GM12878 (cell line): ENCODE measurements around the gene ADAM10. TPM values are rescaled to one million over a fixed set of nuclear protein-coding genes. Genes with fewer than 3 reads are reported as not detected.

Source experiments
- ATAC-seq: fragments of 200-7000 bp; cut with Tn5 transposase; 3 replicates; pipeline ENCODE4 v1.9.1; 2020; ENCODE audit warnings: mild to moderate bottlenecking, moderate library complexity
- BruUV-seq: library from RNA; stranded (reverse); fragments of 400-500 nt; replicated peaks from 2 replicates; lab custom pipeline; 2021; lab: Mats Ljungman, UMichigan
- CTCF ChIA-PET: fragments of 300-600 bp; sonication (Branson Sonifier 250); formaldehyde crosslinking; extraction: SDS; loops from one replicate; lab custom pipeline; 2021; ENCODE audit warnings: inconsistent platforms; lab: Yijun Ruan, JAX
- POLR2A ChIA-PET: fragments of 350-600 bp; formaldehyde crosslinking; extraction: SDS; loops from one replicate; lab custom pipeline; 2021; ENCODE audit warnings: inconsistent platforms; lab: Charles Lee
- RAD21 ChIA-PET: fragments of 300-600 bp; sonication (Branson Sonifier 250); formaldehyde crosslinking; loops from one replicate; lab custom pipeline; 2023; ENCODE audit warnings: antibody characterized with exemption; ENCODE audit not compliant: unreplicated experiment; lab: Charles Lee
- SMC1A ChIA-PET: fragments of 300-600 bp; sonication (Branson Sonifier 250); formaldehyde crosslinking; loops from one replicate; lab custom pipeline; 2023; ENCODE audit not compliant: unreplicated experiment, uncharacterized antibody; lab: Charles Lee
- DNase-seq: peaks from one replicate; pipeline ENCODE4 v3.0.0-alpha.2; 2011; ENCODE audit warnings: low read depth, low spot score
- FAIRE-seq: peaks from 3 replicates; lab custom pipeline; 2011; peaks lifted over from hg19 to GRCh38; lab: Jason Lieb, UNC
- H2AFZ ChIP-seq: 2 replicates; pipeline ENCODE4 v1.6.0; 2011; ENCODE audit warnings: low read depth, low read length, control low read depth; ENCODE audit not compliant: control insufficient read depth
- H3K27ac ChIP-seq: 2 replicates; pipeline ENCODE4 v1.5.1; 2011; ENCODE audit warnings: control low read depth; ENCODE audit not compliant: control insufficient read depth, insufficient read depth
- H3K27me3 ChIP-seq, 2 experiments: replicated peaks in 1 of 2; 2 replicates each; pipeline versions ENCODE4 v1.6.0 to v1.6.1; 2011; ENCODE audit warnings: low read length in 1 of 2; ENCODE audit not compliant: control insufficient read depth in 2 of 2, insufficient read depth in 2 of 2
- H3K36me3 ChIP-seq, 2 experiments: 2 replicates each; pipeline ENCODE4 v1.5.1; 2011; ENCODE audit warnings: low read length in 1 of 2; ENCODE audit not compliant: control insufficient read depth in 2 of 2, insufficient read depth in 2 of 2
- H3K4me1 ChIP-seq: 2 replicates; pipeline ENCODE4 v1.6.1; 2011; ENCODE audit warnings: mild to moderate bottlenecking, low read length, moderate library complexity, mixed read lengths; ENCODE audit not compliant: control insufficient read depth, insufficient read depth
- H3K4me2 ChIP-seq: 2 replicates; pipeline ENCODE4 v1.6.0; 2011; ENCODE audit warnings: control low read depth; ENCODE audit not compliant: control insufficient read depth, insufficient read depth
- H3K4me3 ChIP-seq: fragments of 200-600 bp; sonication (generic); 2 replicates; pipeline ENCODE4 v1.5.1; 2016
- H3K79me2 ChIP-seq: 2 replicates; pipeline ENCODE4 v1.6.0; 2011; ENCODE audit warnings: low read length; ENCODE audit not compliant: control insufficient read depth, insufficient read depth
- H3K9ac ChIP-seq: 2 replicates; pipeline ENCODE4 v1.8.0; 2011; ENCODE audit warnings: low read length, control low read depth, mixed read lengths; ENCODE audit not compliant: control insufficient read depth, insufficient read depth
- H3K9me3 ChIP-seq: replicated peaks from 3 replicates; pipeline ENCODE4 v1.5.1; 2011; ENCODE audit warnings: mild to moderate bottlenecking, low read length; ENCODE audit not compliant: control insufficient read depth, insufficient read depth
- H4K20me1 ChIP-seq: 2 replicates; pipeline ENCODE4 v1.6.0; 2011; ENCODE audit not compliant: control insufficient read depth, insufficient read depth
- CBX5 ChIP-seq: sonication (generic); IDR thresholded peaks from 2 replicates; pipeline ENCODE4 v1.6.1; 2016; ENCODE audit warnings: low read depth, moderate library complexity, mild to moderate bottlenecking, inconsistent platforms
- CREB1 ChIP-seq: IDR thresholded peaks from 2 replicates; pipeline ENCODE4 v1.6.1; 2012; ENCODE audit warnings: low read depth, mild to moderate bottlenecking, inconsistent platforms
- HDGF ChIP-seq: fragments of 450-650 bp; IDR thresholded peaks from 2 replicates; pipeline ENCODE4 v1.6.1; 2016; ENCODE audit warnings: antibody characterized with exemption
- IKZF1 ChIP-seq: fragments of 450-650 bp; conservative IDR thresholded peaks from 2 replicates; pipeline ENCODE4 v1.6.1; 2017; ENCODE audit warnings: antibody characterized with exemption, mild to moderate bottlenecking
- NR2C2 ChIP-seq: IDR thresholded peaks from 2 replicates; pipeline ENCODE4 v1.6.1; 2011; ENCODE audit warnings: borderline replicate concordance, low read depth; ENCODE audit not compliant: control insufficient read depth, insufficient read length
- PAX5 ChIP-seq: IDR thresholded peaks from 2 replicates; pipeline ENCODE4 v1.6.1; 2011; ENCODE audit warnings: low read depth, low read length, borderline replicate concordance
- REST ChIP-seq: IDR thresholded peaks from 2 replicates; pipeline ENCODE4 v1.6.1; 2012; ENCODE audit warnings: mild to moderate bottlenecking, low read depth, low read length
- RUNX3 ChIP-seq: IDR thresholded peaks from 2 replicates; pipeline ENCODE4 v1.6.1; 2012; ENCODE audit warnings: low read length, inconsistent platforms
- SMC3 ChIP-seq: IDR thresholded peaks from 2 replicates; pipeline ENCODE4 v1.6.1; 2011; ENCODE audit warnings: low read length, improper control_type of control experiment, borderline replicate concordance
- WRNIP1 ChIP-seq: IDR thresholded peaks from 2 replicates; pipeline ENCODE4 v1.6.1; 2011; ENCODE audit warnings: low read depth, low read length, improper control_type of control experiment, borderline replicate concordance
- YBX1 ChIP-seq: fragments of 450-650 bp; IDR thresholded peaks from 2 replicates; pipeline ENCODE4 v1.6.1; 2016; ENCODE audit warnings: antibody characterized with exemption
- ZNF384 ChIP-seq: IDR thresholded peaks from 2 replicates; pipeline ENCODE4 v1.6.1; 2012; ENCODE audit warnings: low read depth, mild to moderate bottlenecking, low read length, improper control_type of control experiment, borderline replicate concordance
- WGBS: methylation state at CpG from one replicate; pipeline ENCODE4 v1.1.6; 2016; ENCODE audit warnings: low lambda C conversion rate; ENCODE audit not compliant: insufficient replicate concordance, insufficient coverage; ENCODE audit errors: missing lambda C conversion rate; 5-methylcytosine and 5-hydroxymethylcytosine counted together
- in situ Hi-C: fragments of 300-500 bp; cut with MboI; formaldehyde crosslinking; loops from 9 replicates; pipeline ENCODE4 v1.14.3; 2018; ENCODE audit warnings: mixed read lengths
- intact Hi-C: fragments of 100-400 bp; cut with micrococcal nuclease; formaldehyde crosslinking; loops from one replicate; pipeline ENCODE4 v1.14.2; 2022; ENCODE audit not compliant: unreplicated experiment
- polyA plus RNA-seq, 11 experiments: library from polyadenylated mRNA; depleted of rRNA in 4 of 11; unstranded in 6 of 11; stranded (reverse) in 5 of 11; fragments of >200 nt; fragmentation: Nextera tagmentation in 4 of 11; fragmentation: Illumina TruSeq in 1 of 11; extraction: Ambion mirVana in 4 of 11; extraction: Trizol in 1 of 11; gene quantifications; 1 replicate in 1 of 11; 2 replicates in 10 of 11; pipeline versions ENCODE4 v1.2.1 to v1.2.3, GENCODE V29; 2011 to 2016; ENCODE audit warnings: inconsistent platforms in 2 of 11, missing spikeins in 2 of 11, low read depth in 1 of 11
- total RNA-seq, 4 experiments: library from RNA; depleted of rRNA in 3 of 4; stranded (reverse); fragments of >200 nt in 3 of 4; fragmentation: Illumina TruSeq in 1 of 4; extraction: Trizol in 1 of 4; gene quantifications; 2 replicates each; pipeline versions ENCODE4 v1.2.1 to v1.2.3, GENCODE V29; 2013 to 2021

ADAM10 gene
- total and polyA plus RNA-seq, 10 of the 15 experiments (the other 5 are each of a cell fraction or from before 2014, with no cell fraction given), result 10.0 to 88.9 (median 51.7) TPM

- POLR2A ChIA-PET, result no interaction called here
- peaks cover 43% of the 10 kb centered on the region for H3K79me2 ChIP-seq
- CTCF ChIA-PET, result interaction anchor here (0.7 to 1.1 kb wide), 3 partner anchors 10 to 25 kb away, joined by 3 to 8 read pairs (median 4); no protein-coding TSS in a partner anchor
- in situ Hi-C loops (no loop called here), intact Hi-C loops (no loop called here)
- peaks cover 4% of the 10 kb centered on the region for H3K4me1 ChIP-seq
- no TSS peak for BruUV-seq
- H3K27me3 ChIP-seq, result no peaks in the 10 kb centered on the region
- WGBS, result 100% methylated on average over 2 of the region's 2 CpGs
- H3K9ac ChIP-seq, result no peak overlapping the region
- H3K9me3 ChIP-seq, result peaks cover 24% of the 10 kb centered on the region
- RAD21 ChIA-PET, result no interaction called here
- no peak overlapping the region for H3K4me2 ChIP-seq
- no peak for FAIRE-seq
- ATAC-seq, result no peak
- TF ChIP-seq PAX5 (no peak), CBX5 (peak; percentile 79; the same call in 1 of the 2 replicates), RUNX3 (peak; percentile 14; the same call in 1 of the 2 replicates)
- no peak overlapping the region for H2AFZ ChIP-seq
- no peak for DNase-seq
- H3K4me3 ChIP-seq, result no peak overlapping the region
- peaks cover 0 to 7% of the 10 kb centered on the region in 2 experiments; a peak in 3 of 4 replicates for H3K36me3 ChIP-seq
- H4K20me1 ChIP-seq, result no peaks in the 10 kb centered on the region
- no peak overlapping the region for H3K27ac ChIP-seq
- SMC1A ChIA-PET, result interaction anchor here (1.4 kb wide), 1 partner anchor 71 kb away, joined by 3 read pairs; no protein-coding TSS in a partner anchor
Measured at GRCh38 chr15:58698887-58699641, 50.4 kb downstream of the ADAM10 start.

GRCh38 chr15:58697220-58697619 lies 52.3 kb downstream of the ADAM10 start:
- intact Hi-C loops, result no loop called here
- Histone ChIP-seq H3K27ac (no peak overlapping the region), H3K4me1 (peaks cover 4% of the 10 kb centered on the region), H2AFZ (no peak overlapping the region), H3K4me3 (no peak overlapping the region), H3K27me3 (no peaks in the 10 kb centered on the region), H3K9me3 (peaks cover 15% of the 10 kb centered on the region), H3K9ac (no peak overlapping the region), H3K36me3 (peaks cover 0 to 8% of the 10 kb centered on the region in 2 experiments), H4K20me1 (no peaks in the 10 kb centered on the region), H3K79me2 (peaks cover 36% of the 10 kb centered on the region), H3K4me2 (no peak overlapping the region)
- DNase-seq (no peak), ATAC-seq (no peak), FAIRE-seq (no peak)
- in situ Hi-C loops, result no loop called here
- POLR2A ChIA-PET, result interaction anchor here (0.9 kb wide), 1 partner anchor 28 kb away, joined by 3 read pairs; no protein-coding TSS in a partner anchor
- TF ChIP-seq REST, result no peak
- TF ChIP-seq HDGF, result no peak
- no peak for TF ChIP-seq IKZF1
- no peak for TF ChIP-seq WRNIP1
- no peak for TF ChIP-seq ZNF384
- TF ChIP-seq NR2C2, result no peak
- no peak for TF ChIP-seq SMC3
- no peak for TF ChIP-seq YBX1
- no peak for TF ChIP-seq CREB1
- WGBS, result 50% methylated on average over 2 of the region's 2 CpGs
- RAD21 ChIA-PET, result no interaction called here
- SMC1A ChIA-PET, result no interaction called here
- CTCF ChIA-PET, result no interaction called here
- BruUV-seq, result no TSS peak
